Activated CD8-positive, alpha-beta memory T cell treated with anti-CD3 and anti-CD28 coated beads for 4 hours (primary cell): ENCODE data around the gene GAS6.

Experiments
- DNase-seq, 2 donors: peaks; one replicate each; pipeline ENCODE4 v3.0.0-alpha.2; 2020; ENCODE audit warnings: low read depth in 2 of 2

The GAS6 gene

GRCh38 chr13:113819731-113820715, 43.9 kb downstream of the GAS6 start:
- no peak for DNase-seq

- DNase-seq: no peak
Observed at GRCh38 chr13:113819341-113819730, 44.5 kb downstream of the GAS6 start.

GRCh38 chr13:113818700-113819295, 45.1 kb downstream of the GAS6 start:
- no peak for DNase-seq

GRCh38 chr13:113817860-113818691, 45.8 kb downstream of the GAS6 start:
- DNase-seq: no peak

- peak; percentile 64 to 70 for DNase-seq
Observed at GRCh38 chr13:113816946-113817859, 46.7 kb downstream of the GAS6 start.

GRCh38 chr13:113816254-113816929, 47.5 kb downstream of the GAS6 start:
- DNase-seq: no peak

GRCh38 chr13:113815151-113816058, 48.5 kb downstream of the GAS6 start:
- no peak for DNase-seq

- no peak for DNase-seq
Observed at GRCh38 chr13:113814435-113814821, 49.4 kb downstream of the GAS6 start.

- no peak for DNase-seq
Observed at GRCh38 chr13:113813749-113814434, 50.0 kb downstream of the GAS6 start.

GRCh38 chr13:113813070-113813748, 50.7 kb downstream of the GAS6 start:
- no peak for DNase-seq

- DNase-seq: no peak
Observed at GRCh38 chr13:113812178-113813040, 51.5 kb downstream of the GAS6 start.

- no peak for DNase-seq
Observed at GRCh38 chr13:113811081-113811928, 52.6 kb downstream of the GAS6 start.

- DNase-seq: no peak
Observed at GRCh38 chr13:113810640-113811039, 53.2 kb downstream of the GAS6 start.

- no peak for DNase-seq
Observed at GRCh38 chr13:113809934-113810333, 53.9 kb downstream of the GAS6 start.

GRCh38 chr13:113808058-113808834, 55.6 kb downstream of the GAS6 start:
- DNase-seq: no peak

GRCh38 chr13:113806526-113806925, 57.4 kb downstream of the GAS6 start:
- no peak for DNase-seq
